HUES64 (cell line): Measurements from ENCODE around the gene ULBP3.
"Not testable (repeated sequence)": the region's sequence is repeated elsewhere in the genome, so short reads cannot be mapped to it uniquely, and the experiment has no call there.

ENCODE experiments used
- H3K27ac ChIP-seq: 2 replicates; pipeline ENCODE4 v1.7.0; 2013; ENCODE audit warnings: low read depth, low read length, inconsistent platforms
- H3K27me3 ChIP-seq: 2 replicates; pipeline ENCODE4 v1.6.1; 2013; ENCODE audit warnings: mild to moderate bottlenecking, low read length; ENCODE audit not compliant: insufficient read depth
- H3K36me3 ChIP-seq: 2 replicates; pipeline ENCODE4 v1.6.1; 2013; ENCODE audit warnings: mild to moderate bottlenecking, low read length; ENCODE audit not compliant: insufficient read depth
- H3K4me1 ChIP-seq: 2 replicates; pipeline ENCODE4 v1.6.1; 2013; ENCODE audit warnings: mild to moderate bottlenecking, low read length, moderate library complexity; ENCODE audit not compliant: insufficient read depth
- H3K4me3 ChIP-seq: 2 replicates; pipeline ENCODE4 v1.5.1; 2013; ENCODE audit warnings: mild to moderate bottlenecking, low read length, moderate library complexity
- H3K9ac ChIP-seq: 2 replicates; pipeline ENCODE4 v1.6.1; 2013; ENCODE audit warnings: mild to moderate bottlenecking, low read depth, low read length
- H3K9me3 ChIP-seq: 2 replicates; pipeline ENCODE4 v1.6.1; 2013; ENCODE audit warnings: low read depth, low read length; ENCODE audit not compliant: insufficient read depth
- WGBS: fragments of 150-250, 120-280 bp; methylation state at CpG from one replicate; pipeline ENCODE4 v1.1.7; 2013; ENCODE audit warnings: missing lambda C conversion rate; 5-methylcytosine and 5-hydroxymethylcytosine counted together

ULBP3 gene

GRCh38 chr6:150013785-150014622 lies 54.9 kb downstream of the ULBP3 start:
- H3K9ac ChIP-seq, H3K36me3 ChIP-seq, H3K9me3 ChIP-seq, H3K4me1 ChIP-seq, H3K4me3 ChIP-seq, H3K27ac ChIP-seq: not testable (repeated sequence)
- H3K27me3 ChIP-seq, result peaks cover 97% of the 10 kb centered on the region
- WGBS, result 14% methylated on average over 8 of the region's 24 CpGs

DNA sequence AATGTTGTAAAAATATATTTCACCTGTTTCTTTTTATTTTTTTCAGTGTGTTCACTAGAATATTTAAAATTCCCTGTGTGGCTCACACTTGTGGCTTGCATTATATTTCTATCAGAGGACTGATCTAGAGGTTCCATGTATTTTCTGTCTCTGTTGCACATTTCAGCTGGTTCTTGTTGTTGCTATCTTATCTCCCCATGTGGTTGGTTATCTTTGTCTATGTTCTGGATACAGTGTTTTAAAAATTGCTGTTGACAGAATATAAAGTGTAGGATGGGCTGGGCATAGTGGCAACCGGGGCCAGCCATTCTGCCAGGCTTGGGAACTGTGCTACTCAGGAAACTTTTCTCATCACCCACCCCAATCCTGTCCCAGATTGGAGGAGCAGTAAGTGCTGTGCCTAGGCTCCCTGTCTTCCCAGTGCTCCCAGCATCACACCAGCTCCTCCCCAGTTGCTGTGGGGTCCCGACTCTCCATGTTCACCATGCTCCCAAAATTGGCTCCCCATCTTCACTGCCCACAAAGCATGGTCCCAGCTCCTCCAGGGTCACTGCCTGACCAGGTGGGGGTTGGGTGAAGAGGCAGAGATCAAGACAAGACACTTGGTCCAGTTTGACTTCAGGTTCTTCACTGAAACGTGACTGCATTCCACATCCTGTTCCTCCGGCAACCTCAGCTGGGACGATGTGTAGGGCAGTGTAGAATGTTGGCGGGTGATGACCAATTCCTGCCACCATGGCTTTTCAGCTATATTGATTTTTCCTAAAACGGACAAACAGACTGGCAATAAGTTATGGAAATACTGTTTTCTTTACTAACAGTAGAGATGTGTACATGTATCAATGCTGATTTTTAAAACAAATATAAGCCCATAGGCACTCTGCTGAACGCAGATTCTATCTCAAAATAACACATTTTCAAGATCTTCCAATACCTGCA lies 55.8 kb downstream of the ULBP3 start:
- peaks cover 97% of the 10 kb centered on the region for H3K27me3 ChIP-seq
- H3K4me1 ChIP-seq, H3K4me3 ChIP-seq, H3K27ac ChIP-seq, H3K36me3 ChIP-seq, H3K9me3 ChIP-seq, H3K9ac ChIP-seq: not testable (repeated sequence)
- 59% methylated on average over 6 of the region's 8 CpGs for WGBS
